H1 (cell line): ENCODE data around the gene NCOA5. TPM values are rescaled to one million over a fixed set of nuclear protein-coding genes. Genes with fewer than 3 reads are reported as not detected.

Experiments used
- JUND ChIP-seq: IDR thresholded peaks from 2 replicates; pipeline ENCODE4 v1.6.1; 2011; ENCODE audit warnings: mild to moderate bottlenecking, improper control_type of control experiment, low read length
- TAF7 ChIP-seq: optimal IDR thresholded peaks from 2 replicates; pipeline ENCODE3; 2011; ENCODE audit warnings: low read depth, mild to moderate bottlenecking, inconsistent platforms, low read length, moderate library complexity, borderline replicate concordance
- TEAD4 ChIP-seq: IDR thresholded peaks from 2 replicates; pipeline ENCODE4 v1.6.1; 2012; ENCODE audit warnings: low read depth, low read length, inconsistent platforms, mixed read lengths
- polyA plus RNA-seq, 7 experiments: library from polyadenylated mRNA; depleted of rRNA in 3 of 7; stranded (reverse) in 5 of 7; unstranded in 2 of 7; fragments of >200 nt in 5 of 7; fragments of 200-250 nt in 2 of 7; gene quantifications; 1 replicate in 5 of 7; 2 replicates in 1 of 7; 4 replicates in 1 of 7; pipeline versions ENCODE4 v1.2.1 to v1.2.3, GENCODE V29; 2011 to 2013; ENCODE audit warnings: missing spikeins in 2 of 7, mixed read lengths in 2 of 7
- total RNA-seq: library from RNA; stranded (reverse); fragmentation: NEBNext Ultra II Directional; extraction: Animal tissue kit (Norgen Biotek cat#: 25700); gene quantifications from 2 replicates; pipeline ENCODE4 v1.2.1, GENCODE V29; 2021

NCOA5 gene
- total and polyA plus RNA-seq, 2 of the 8 experiments (the other 6 are each of a cell fraction or from before 2014, with no cell fraction given): 20.4 to 29.0 TPM

- no peak for TF ChIP-seq TAF7
- no peak for TF ChIP-seq TEAD4
- TF ChIP-seq JUND: no peak
Measured at GRCh38 chr20:46131396-46131795, 41.6 kb upstream of the NCOA5 start (continued).
